Panc1 (cell line): Measurements from ENCODE around the gene SPTBN1. TPM values are rescaled to one million over a fixed set of nuclear protein-coding genes. Genes with fewer than 3 reads are reported as not detected.

Experiments
- ATAC-seq: fragments of 200-7000 bp; cut with Tn5 transposase; 2 replicates; pipeline ENCODE4 v1.9.1; 2020; ENCODE audit warnings: mild to moderate bottlenecking, moderate library complexity
- BruUV-seq: library from RNA; stranded (reverse); fragments of 400-500 nt; replicated peaks from 2 replicates; lab custom pipeline; 2021; lab: Mats Ljungman, UMichigan
- CTCF ChIA-PET: fragments of 300-600 bp; sonication (Branson Sonifier 250); formaldehyde crosslinking; loops from one replicate; lab custom pipeline; 2022; ENCODE audit warnings: antibody characterized with exemption; lab: Charles Lee
- POLR2A ChIA-PET: fragments of 300-600 bp; sonication (Branson Sonifier 250); formaldehyde crosslinking; loops from one replicate; lab custom pipeline; 2022; ENCODE audit warnings: antibody characterized with exemption; lab: Charles Lee
- DNase-seq: peaks from one replicate; pipeline ENCODE4 v3.0.0-alpha.2; 2010; ENCODE audit warnings: low read depth, low spot score
- H3K27ac ChIP-seq: 2 replicates; pipeline ENCODE4 v1.5.1; 2011; ENCODE audit warnings: mild to moderate bottlenecking, low read length, inconsistent platforms
- H3K27me3 ChIP-seq: fragments of 200-500 bp; sonication (Bioruptor generic); 2 replicates; pipeline ENCODE4 v1.6.0; 2014; ENCODE audit warnings: low read length, inconsistent platforms; ENCODE audit not compliant: control insufficient read depth, insufficient read depth
- H3K36me3 ChIP-seq: fragments of 200-500 bp; sonication (Bioruptor generic); 2 replicates; pipeline ENCODE4 v1.5.1; 2014; ENCODE audit warnings: inconsistent platforms, mild to moderate bottlenecking, low read length, moderate library complexity; ENCODE audit not compliant: control insufficient read depth, insufficient read depth
- H3K4me1 ChIP-seq: 2 replicates; pipeline ENCODE4 v1.5.1; 2011; ENCODE audit warnings: inconsistent platforms, mild to moderate bottlenecking, low read length, moderate library complexity; ENCODE audit not compliant: control insufficient read depth, insufficient read depth
- H3K4me3 ChIP-seq, 2 experiments: 2 replicates each; pipeline ENCODE4 v1.5.1; 2011 to 2012; ENCODE audit warnings: low read depth in 2 of 2, low read length in 2 of 2, mild to moderate bottlenecking in 2 of 2, inconsistent platforms in 1 of 2, moderate library complexity in 1 of 2
- H3K9me3 ChIP-seq: fragments of 200-500 bp; sonication (Bioruptor generic); 2 replicates; pipeline ENCODE4 v1.5.1; 2014; ENCODE audit warnings: low read depth, mild to moderate bottlenecking, inconsistent platforms, low read length, moderate library complexity; ENCODE audit not compliant: control insufficient read depth, insufficient read depth
- CTCF ChIP-seq: fragments of 450-650 bp; IDR thresholded peaks from 2 replicates; pipeline ENCODE4 v1.5.1; 2017; ENCODE audit warnings: mild to moderate bottlenecking
- POLR2AphosphoS5 ChIP-seq: IDR thresholded peaks from 2 replicates; pipeline ENCODE4 v1.6.1; 2012; ENCODE audit warnings: mild to moderate bottlenecking, low read depth, low read length, moderate library complexity
- REST ChIP-seq, 2 experiments: IDR thresholded peaks; 2 replicates each; pipeline ENCODE4 v1.6.1; 2011 to 2012; ENCODE audit warnings: low read depth in 2 of 2, control low read depth in 1 of 2, low read length in 1 of 2, mild to moderate bottlenecking in 1 of 2, moderate library complexity in 1 of 2; ENCODE audit not compliant: insufficient read depth in 1 of 2
- SIN3A ChIP-seq: IDR thresholded peaks from 2 replicates; pipeline ENCODE4 v1.6.1; 2012; ENCODE audit warnings: low read depth, mild to moderate bottlenecking, low read length, moderate library complexity, borderline replicate concordance; ENCODE audit not compliant: insufficient read depth
- TCF7L2 ChIP-seq: IDR thresholded peaks from 2 replicates; pipeline ENCODE4 v1.6.1; 2011; ENCODE audit warnings: mild to moderate bottlenecking, low read depth, low read length, inconsistent platforms
- in situ Hi-C: cut with HindIII; loops from 2 replicates; pipeline ENCODE4 v1.10.0; 2016; ENCODE audit warnings: low sequenced_read_pairs, low pct_unique_long_range_greater_than_20kb
- intact Hi-C: fragments of 100-400 bp; cut with micrococcal nuclease; formaldehyde crosslinking; loops from one replicate; pipeline ENCODE4 v1.10.0; 2022; ENCODE audit not compliant: unreplicated experiment
- total RNA-seq: library from RNA; stranded (reverse); gene quantifications from one replicate; pipeline ENCODE4 v1.2.1, GENCODE V29; 2021; ENCODE audit not compliant: unreplicated experiment

Gene SPTBN1
- total RNA-seq, 1 experiment from 2014 or later, result 169 TPM

- Histone ChIP-seq H3K27ac (no peak overlapping the region), H3K9me3 (no peaks in the 10 kb centered on the region), H3K27me3 (no peaks in the 10 kb centered on the region), H3K4me3 (no peak overlapping the region), H3K36me3 (peaks cover 25% of the 10 kb centered on the region), H3K4me1 (peaks cover 6% of the 10 kb centered on the region; the same call in 1 of the 2 replicates)
- no peak for DNase-seq
- ATAC-seq, result no peak
- TSS peak; percentile 82 for BruUV-seq
- intact Hi-C loops (no loop called here), in situ Hi-C loops (no loop called here)
- CTCF ChIA-PET, result no interaction called here
- POLR2A ChIA-PET, result no interaction called here
- no peak for TF ChIP-seq REST (IDR thresholded peaks at IDR 0.05; ENCODE audit: insufficient read depth in 1 of 2, low read depth in 2 of 2, low read length in 1 of 2)
- TF ChIP-seq TCF7L2, result no peak
- no peak for TF ChIP-seq CTCF
- TF ChIP-seq SIN3A, result no peak
- no peak for TF ChIP-seq POLR2AphosphoS5
These were observed 174.9 kb downstream of the SPTBN1 start for GRCh38 chr2:54630858-54631497.

GRCh38 chr2:54631755-54632154 is 175.6 kb downstream of the SPTBN1 start:
- Histone ChIP-seq H3K27me3 (no peaks in the 10 kb centered on the region), H3K36me3 (peaks cover 26% of the 10 kb centered on the region), H3K27ac (no peak overlapping the region), H3K9me3 (no peaks in the 10 kb centered on the region), H3K4me1 (peaks cover 6% of the 10 kb centered on the region; the same call in 1 of the 2 replicates), H3K4me3 (no peak overlapping the region)
- no peak for ATAC-seq
- no TSS peak for BruUV-seq
- intact Hi-C loops, result no loop called here
- TF ChIP-seq REST (IDR thresholded peaks at IDR 0.05; ENCODE audit: insufficient read depth in 1 of 2, low read depth in 2 of 2, low read length in 1 of 2) (no peak), SIN3A (no peak), TCF7L2 (no peak), CTCF (no peak), POLR2AphosphoS5 (no peak)
- DNase-seq, result no peak
- ChIA-PET CTCF (no interaction called here), POLR2A (no interaction called here)
- in situ Hi-C loops, result no loop called here
